GM12865 (cell line): ENCODE results near the gene RNASE4.
"Not testable (repeated sequence)": the region's sequence is repeated elsewhere in the genome, so short reads cannot be mapped to it uniquely, and the experiment has no call there.

Experiments
- DNase-seq: peaks from one replicate; pipeline ENCODE4 v3.0.0; 2010; ENCODE audit warnings: low read depth
- H3K4me3 ChIP-seq: 2 replicates; pipeline ENCODE4 v1.5.1; 2011; ENCODE audit warnings: mild to moderate bottlenecking, low read depth, low read length, control low read depth
- CTCF ChIP-seq: IDR thresholded peaks from 2 replicates; pipeline ENCODE4 v1.5.1; 2011; ENCODE audit warnings: low read length, control low read depth, low read depth, inconsistent platforms; ENCODE audit not compliant: insufficient read depth; ENCODE audit errors: missing control alignments

RNASE4 gene, protein sequence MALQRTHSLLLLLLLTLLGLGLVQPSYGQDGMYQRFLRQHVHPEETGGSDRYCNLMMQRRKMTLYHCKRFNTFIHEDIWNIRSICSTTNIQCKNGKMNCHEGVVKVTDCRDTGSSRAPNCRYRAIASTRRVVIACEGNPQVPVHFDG

GRCh38 chr14:20683891-20684661 lies at the start of gene RNASE4:
Gene RNASE4 (plus strand): TSS chr14:20684560. CDS start chr14:20699372, 14,812 bp downstream.
- no peak for TF ChIP-seq CTCF
- H3K4me3 ChIP-seq = peak within 1 kb of the TSS; percentile 78
- peak; percentile 92 for DNase-seq

- DNase-seq = no peak
- no peak within 1 kb of the TSS for H3K4me3 ChIP-seq
- TF ChIP-seq CTCF = no peak
These were observed 42.8 kb upstream of the RNASE4 start, which contains the start of gene OR6S1 for GRCh38 chr14:20641591-20641990. Gene OR6S1 (minus strand): TSS chr14:20641691. CDS start chr14:20641691, 0 bp downstream.

GRCh38 chr14:20642182-20642581 lies 42.2 kb upstream of the RNASE4 start:
- H3K4me3 ChIP-seq = no peak overlapping the region
- TF ChIP-seq CTCF = no peak
- no peak for DNase-seq

- not testable (repeated sequence) for DNase-seq, H3K4me3 ChIP-seq
These were observed 41.6 kb upstream of the RNASE4 start for GRCh38 chr14:20642755-20643154.

GRCh38 chr14:20644520-20644919 lies 39.8 kb upstream of the RNASE4 start:
- DNase-seq = no peak
- TF ChIP-seq CTCF = no peak

DNA sequence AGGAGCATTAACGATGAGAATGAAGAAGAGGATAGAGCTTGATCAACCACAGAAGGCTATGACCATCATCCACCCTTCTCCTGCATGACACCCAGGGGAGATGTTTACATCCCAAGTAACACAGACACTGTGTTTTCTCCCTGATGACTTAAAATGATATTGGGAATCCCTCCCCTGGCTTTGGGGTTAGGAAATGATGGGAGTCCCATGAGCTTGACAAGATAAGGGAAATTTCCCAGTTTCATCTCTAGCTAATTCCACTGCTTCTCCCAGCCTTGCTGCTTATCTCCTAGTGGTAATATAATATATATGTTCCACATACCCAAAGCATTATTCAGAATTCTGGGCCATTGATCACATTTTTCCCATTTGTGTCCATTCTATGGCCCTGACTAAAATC lies 38.9 kb upstream of the RNASE4 start:
- DNase-seq = no peak
- no peak overlapping the region for H3K4me3 ChIP-seq
- no peak for TF ChIP-seq CTCF

More at GRCh38 chr14:20644520-20644919, 39.8 kb upstream of the RNASE4 start:
- H3K4me3 ChIP-seq = no peak overlapping the region

- DNase-seq = peak; percentile 81
- TF ChIP-seq CTCF = no peak
- H3K4me3 ChIP-seq = no peak overlapping the region
These were observed 31.1 kb upstream of the RNASE4 start for GRCh38 chr14:20652996-20653975.
